Stimulated activated CD8-positive, alpha-beta memory T cell treated with anti-CD3 and anti-CD28 coated beads, Interleukin-15, amount 100 ng/mL, for 1 hour (primary cell): ENCODE results near the gene CBY2.
"Not testable (repeated sequence)": the region's sequence is repeated elsewhere in the genome, so short reads cannot be mapped to it uniquely, and the experiment has no call there.

ENCODE experiments used
- DNase-seq: peaks from one replicate; pipeline ENCODE4 v3.0.0-alpha.2; 2020; ENCODE audit warnings: low read depth

CBY2 gene

GRCh38 chr13:45742985-45743384, 40.9 kb downstream of the CBY2 start:
- DNase-seq, result no peak

- DNase-seq, result no peak
These were observed 42.9 kb downstream of the CBY2 start for GRCh38 chr13:45744979-45745378.

GRCh38 chr13:45747071-45747470, 45.0 kb downstream of the CBY2 start:
- DNase-seq, result no peak

GRCh38 chr13:45748941-45749759, 47.0 kb downstream of the CBY2 start:
- no peak for DNase-seq

- no peak for DNase-seq
These were observed 48.4 kb downstream of the CBY2 start for GRCh38 chr13:45750566-45750965.

GRCh38 chr13:45751885-45752284, 49.8 kb downstream of the CBY2 start:
- DNase-seq, result no peak

GRCh38 chr13:45752510-45752909, 50.4 kb downstream of the CBY2 start:
- no peak for DNase-seq

- not testable (repeated sequence) for DNase-seq
These were observed 54.4 kb downstream of the CBY2 start for GRCh38 chr13:45756498-45756897.

- DNase-seq, result not testable (repeated sequence)
These were observed 55.5 kb downstream of the CBY2 start for GRCh38 chr13:45757589-45757988.

GRCh38 chr13:45763419-45763818, 61.3 kb downstream of the CBY2 start:
- no peak for DNase-seq
